HCT116 (cell line): ENCODE measurements around the gene FCN1.

Experiments used
- CEBPB ChIP-seq: IDR thresholded peaks from 2 replicates; pipeline ENCODE4 v1.6.1; 2012; ENCODE audit warnings: low read depth
- EZH2 ChIP-seq: fragments of 200-600 bp; sonication (generic); IDR thresholded peaks from 2 replicates; pipeline ENCODE4 v1.6.1; 2017; ENCODE audit warnings: antibody characterized with exemption, mixed run types
- POLR2A ChIP-seq: IDR thresholded peaks from 2 replicates; pipeline ENCODE4 v1.7.0; 2011; ENCODE audit warnings: borderline replicate concordance; ENCODE audit not compliant: insufficient read depth, insufficient read length; ENCODE audit errors: extremely low read depth
- POLR2AphosphoS5 ChIP-seq: IDR thresholded peaks from 2 replicates; pipeline ENCODE4 v1.6.1; 2011; ENCODE audit warnings: mild to moderate bottlenecking, low read depth, low read length, moderate library complexity
- TF ChIP-seq, protein P1 (sequence below), 3 experiments: fragments of 200-600 bp in 1 of 3; sonication (generic) in 1 of 3; IDR thresholded peaks in 2 of 3; conservative IDR thresholded peaks in 1 of 3; 2 replicates each; pipeline ENCODE4 v1.5.1; 2012 to 2017; ENCODE audit warnings: low read depth in 2 of 3, low read length in 2 of 3, antibody characterized with exemption in 1 of 3, borderline replicate concordance in 1 of 3, control low read depth in 1 of 3, mild to moderate bottlenecking in 1 of 3, mixed read lengths in 1 of 3, mixed run types in 1 of 3, moderate library complexity in 1 of 3; ENCODE audit not compliant: insufficient read depth in 1 of 3
- TF ChIP-seq, protein P2 (sequence below): IDR thresholded peaks from 2 replicates; pipeline ENCODE4 v1.6.1; 2012

DNA sequence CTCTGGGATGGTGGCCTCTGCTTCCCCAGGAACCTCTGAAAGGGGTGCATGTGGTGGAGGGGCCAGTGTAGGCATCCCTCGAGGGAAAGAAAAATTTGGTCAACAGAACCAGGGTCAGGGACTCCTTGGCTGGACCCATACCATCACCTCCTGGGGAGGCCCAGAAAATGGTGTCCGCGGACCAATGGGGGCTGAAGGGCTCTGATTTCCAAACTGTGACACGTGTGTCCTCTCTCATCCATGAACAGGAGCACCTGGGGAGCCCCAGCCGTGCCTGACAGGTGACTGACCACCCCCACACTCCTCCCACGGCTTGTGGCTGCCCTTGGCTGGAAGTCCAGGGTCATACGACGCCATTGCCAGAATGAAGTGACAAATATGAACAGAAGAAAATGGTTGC is 33.2 kb downstream of the FCN1 start:
- TF ChIP-seq EZH2 (no peak), CEBPB (no peak), POLR2AphosphoS5 (no peak), POLR2A (no peak)
- TF ChIP-seq, protein P1, sequence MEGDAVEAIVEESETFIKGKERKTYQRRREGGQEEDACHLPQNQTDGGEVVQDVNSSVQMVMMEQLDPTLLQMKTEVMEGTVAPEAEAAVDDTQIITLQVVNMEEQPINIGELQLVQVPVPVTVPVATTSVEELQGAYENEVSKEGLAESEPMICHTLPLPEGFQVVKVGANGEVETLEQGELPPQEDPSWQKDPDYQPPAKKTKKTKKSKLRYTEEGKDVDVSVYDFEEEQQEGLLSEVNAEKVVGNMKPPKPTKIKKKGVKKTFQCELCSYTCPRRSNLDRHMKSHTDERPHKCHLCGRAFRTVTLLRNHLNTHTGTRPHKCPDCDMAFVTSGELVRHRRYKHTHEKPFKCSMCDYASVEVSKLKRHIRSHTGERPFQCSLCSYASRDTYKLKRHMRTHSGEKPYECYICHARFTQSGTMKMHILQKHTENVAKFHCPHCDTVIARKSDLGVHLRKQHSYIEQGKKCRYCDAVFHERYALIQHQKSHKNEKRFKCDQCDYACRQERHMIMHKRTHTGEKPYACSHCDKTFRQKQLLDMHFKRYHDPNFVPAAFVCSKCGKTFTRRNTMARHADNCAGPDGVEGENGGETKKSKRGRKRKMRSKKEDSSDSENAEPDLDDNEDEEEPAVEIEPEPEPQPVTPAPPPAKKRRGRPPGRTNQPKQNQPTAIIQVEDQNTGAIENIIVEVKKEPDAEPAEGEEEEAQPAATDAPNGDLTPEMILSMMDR (IDR thresholded peaks at IDR 0.05 in 2 of 3, conservative IDR thresholded peaks at IDR 0.05 in 1 of 3; ENCODE audit: borderline replicate concordance in 1 of 3, insufficient read depth in 1 of 3, low read depth in 2 of 3, low read length in 2 of 3), result no peak
- TF ChIP-seq, protein P2, sequence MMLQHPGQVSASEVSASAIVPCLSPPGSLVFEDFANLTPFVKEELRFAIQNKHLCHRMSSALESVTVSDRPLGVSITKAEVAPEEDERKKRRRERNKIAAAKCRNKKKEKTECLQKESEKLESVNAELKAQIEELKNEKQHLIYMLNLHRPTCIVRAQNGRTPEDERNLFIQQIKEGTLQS, result no peak
